ENCODE results near the gene CDYL.
"Not testable (repeated sequence)": the region's sequence is repeated elsewhere in the genome, so short reads cannot be mapped to it uniquely, and the experiment has no call there.

CDYL gene

GRCh38 chr6:4848382-4849068 lies 72.3 kb downstream of the CDYL start:
- no peak for DNase-seq

GRCh38 chr6:4849226-4850022 lies 73.2 kb downstream of the CDYL start:
- DNase-seq: no peak

- no peak for DNase-seq
Measured at GRCh38 chr6:4851035-4851434, 74.8 kb downstream of the CDYL start.

- not testable (repeated sequence) for DNase-seq
Measured at GRCh38 chr6:4852186-4852585, 76.0 kb downstream of the CDYL start.

GRCh38 chr6:4852938-4853337 lies 76.7 kb downstream of the CDYL start:
- no peak for DNase-seq

GRCh38 chr6:4853349-4853748 lies 77.1 kb downstream of the CDYL start:
- no peak for DNase-seq

- DNase-seq: peak; percentile 40
Measured at GRCh38 chr6:4853782-4854511, 77.7 kb downstream of the CDYL start.

GRCh38 chr6:4856785-4857184 lies 80.6 kb downstream of the CDYL start:
- DNase-seq: no peak

- peak; percentile 31 for DNase-seq
Measured at GRCh38 chr6:4858194-4859015, 82.2 kb downstream of the CDYL start.

GRCh38 chr6:4860387-4860786 lies 84.2 kb downstream of the CDYL start:
- no peak for DNase-seq

- no peak for DNase-seq
Measured at GRCh38 chr6:4861564-4861963, 85.4 kb downstream of the CDYL start.

- peak; percentile 82 for DNase-seq
Measured at GRCh38 chr6:4864519-4864918, 88.3 kb downstream of the CDYL start.

- not testable (repeated sequence) for DNase-seq
Measured at GRCh38 chr6:4865006-4865405, 88.8 kb downstream of the CDYL start.

- DNase-seq: no peak
Measured at GRCh38 chr6:4870821-4871494, 94.8 kb downstream of the CDYL start.

GRCh38 chr6:4871825-4872224 lies 95.6 kb downstream of the CDYL start:
- no peak for DNase-seq

GRCh38 chr6:4872841-4873240 lies 96.6 kb downstream of the CDYL start:
- no peak for DNase-seq

GRCh38 chr6:4873928-4874327 lies 97.7 kb downstream of the CDYL start:
- no peak for DNase-seq

- DNase-seq: no peak
Measured at GRCh38 chr6:4879741-4880275, 103.6 kb downstream of the CDYL start.

- no peak for DNase-seq
Measured at GRCh38 chr6:4880363-4880762, 104.2 kb downstream of the CDYL start.

- DNase-seq: no peak
Measured at GRCh38 chr6:4883298-4883697, 107.1 kb downstream of the CDYL start.

- peak; percentile 15 for DNase-seq
Measured at GRCh38 chr6:4884646-4885340, 108.6 kb downstream of the CDYL start.
